ENCODE data around the gene UTS2R.
"Not testable (repeated sequence)": the region's sequence is repeated elsewhere in the genome, so short reads cannot be mapped to it uniquely, and the experiment has no call there.

UTS2R gene

DNA sequence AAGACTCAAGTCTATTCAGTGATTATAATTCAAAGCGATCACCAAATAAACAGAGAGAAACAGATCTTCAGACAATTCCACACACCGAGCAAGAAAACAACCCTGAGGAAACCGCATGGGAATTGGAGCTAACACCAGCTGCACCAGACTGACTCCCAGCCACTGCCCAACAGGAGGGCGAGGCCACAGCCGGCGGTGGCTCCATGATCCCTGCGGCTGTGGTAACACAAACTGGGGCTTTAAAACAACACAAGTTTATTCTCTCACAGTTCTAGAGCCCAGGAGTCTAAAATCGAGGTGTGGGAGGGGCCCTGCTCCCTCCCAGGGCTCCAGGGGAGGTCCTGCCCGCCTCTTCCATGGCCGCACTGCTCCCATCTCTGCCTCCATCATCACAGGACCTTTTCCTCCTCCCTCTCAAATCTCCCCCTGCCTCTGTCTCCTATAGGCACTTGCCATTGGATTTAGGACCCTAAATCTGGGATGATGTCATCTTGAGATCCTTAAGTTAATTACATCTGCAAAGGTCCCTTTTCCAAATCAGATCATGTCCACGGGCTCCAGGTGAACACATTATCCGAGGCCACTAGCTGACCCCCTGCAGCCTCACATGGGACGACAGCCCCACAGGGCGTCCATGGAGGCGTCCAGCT is 36.8 kb downstream of the UTS2R start:
- TF ChIP-seq, protein P1, sequence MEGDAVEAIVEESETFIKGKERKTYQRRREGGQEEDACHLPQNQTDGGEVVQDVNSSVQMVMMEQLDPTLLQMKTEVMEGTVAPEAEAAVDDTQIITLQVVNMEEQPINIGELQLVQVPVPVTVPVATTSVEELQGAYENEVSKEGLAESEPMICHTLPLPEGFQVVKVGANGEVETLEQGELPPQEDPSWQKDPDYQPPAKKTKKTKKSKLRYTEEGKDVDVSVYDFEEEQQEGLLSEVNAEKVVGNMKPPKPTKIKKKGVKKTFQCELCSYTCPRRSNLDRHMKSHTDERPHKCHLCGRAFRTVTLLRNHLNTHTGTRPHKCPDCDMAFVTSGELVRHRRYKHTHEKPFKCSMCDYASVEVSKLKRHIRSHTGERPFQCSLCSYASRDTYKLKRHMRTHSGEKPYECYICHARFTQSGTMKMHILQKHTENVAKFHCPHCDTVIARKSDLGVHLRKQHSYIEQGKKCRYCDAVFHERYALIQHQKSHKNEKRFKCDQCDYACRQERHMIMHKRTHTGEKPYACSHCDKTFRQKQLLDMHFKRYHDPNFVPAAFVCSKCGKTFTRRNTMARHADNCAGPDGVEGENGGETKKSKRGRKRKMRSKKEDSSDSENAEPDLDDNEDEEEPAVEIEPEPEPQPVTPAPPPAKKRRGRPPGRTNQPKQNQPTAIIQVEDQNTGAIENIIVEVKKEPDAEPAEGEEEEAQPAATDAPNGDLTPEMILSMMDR (conservative IDR thresholded peaks at IDR 0.05; ENCODE audit: low read length) = no peak
- no peak overlapping the region for H3K4me3 ChIP-seq (ENCODE audit: low read length)
- DNase-seq (ENCODE audit: low read depth) = no peak

DNA sequence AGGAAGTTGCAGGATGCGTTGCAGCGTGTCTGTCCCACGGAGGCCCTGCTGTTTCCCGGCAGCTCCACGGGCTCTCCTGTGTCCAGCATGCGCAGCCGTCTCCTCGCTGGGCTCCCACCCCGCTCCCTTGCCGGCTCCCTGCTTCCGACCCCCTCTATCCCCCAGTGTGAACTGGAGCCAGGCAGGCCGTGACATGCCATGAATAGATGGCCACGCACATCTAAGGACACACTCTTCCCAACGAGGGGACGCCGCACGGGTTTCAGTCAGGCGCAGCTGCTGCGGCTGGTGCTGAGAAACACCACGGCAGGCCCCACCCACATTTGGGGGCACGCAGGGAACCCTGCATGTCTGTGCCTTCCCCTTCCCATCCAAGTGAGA is 37.4 kb downstream of the UTS2R start:
- no peak overlapping the region for H3K4me3 ChIP-seq (ENCODE audit: low read length)
- TF ChIP-seq, protein P1 (conservative IDR thresholded peaks at IDR 0.05; ENCODE audit: low read length) = no peak
- DNase-seq (ENCODE audit: low read depth) = no peak

DNA sequence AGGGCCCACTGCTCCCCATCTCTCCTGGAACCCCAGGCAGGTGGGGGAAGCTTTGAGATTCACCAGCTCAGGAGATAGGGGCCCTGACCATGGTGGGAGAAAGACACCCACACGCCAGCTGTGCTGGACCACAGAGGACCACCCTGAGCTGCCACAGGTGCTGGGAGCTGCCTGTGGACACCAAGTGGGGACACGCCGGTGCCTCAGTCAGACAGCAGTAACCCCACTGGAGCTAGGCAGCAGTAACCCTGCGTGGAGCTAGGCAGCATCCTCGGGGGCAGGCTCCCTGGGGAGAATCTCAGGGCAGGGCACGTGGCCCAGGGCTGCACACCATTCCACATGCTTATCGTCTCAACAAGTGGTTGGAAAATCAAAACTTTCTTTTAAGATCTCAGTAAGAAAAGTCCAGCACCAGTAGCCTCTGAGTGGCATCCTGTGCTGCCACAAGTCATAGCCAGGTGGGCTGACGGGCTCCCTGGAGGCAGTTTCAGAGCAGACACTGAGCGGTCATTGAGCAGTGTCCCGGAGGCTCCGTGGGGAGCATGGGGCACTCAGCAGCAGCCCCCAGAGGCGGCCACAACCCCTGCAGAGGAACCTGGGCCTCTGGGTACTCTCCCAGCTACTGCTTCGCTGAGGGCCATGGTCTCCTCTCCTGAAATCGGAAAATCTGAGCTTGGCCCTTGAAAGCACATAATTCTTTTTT is 38.6 kb downstream of the UTS2R start:
- DNase-seq (ENCODE audit: low read depth) = no peak
- H3K4me3 ChIP-seq (ENCODE audit: low read length) = no peak overlapping the region

DNA sequence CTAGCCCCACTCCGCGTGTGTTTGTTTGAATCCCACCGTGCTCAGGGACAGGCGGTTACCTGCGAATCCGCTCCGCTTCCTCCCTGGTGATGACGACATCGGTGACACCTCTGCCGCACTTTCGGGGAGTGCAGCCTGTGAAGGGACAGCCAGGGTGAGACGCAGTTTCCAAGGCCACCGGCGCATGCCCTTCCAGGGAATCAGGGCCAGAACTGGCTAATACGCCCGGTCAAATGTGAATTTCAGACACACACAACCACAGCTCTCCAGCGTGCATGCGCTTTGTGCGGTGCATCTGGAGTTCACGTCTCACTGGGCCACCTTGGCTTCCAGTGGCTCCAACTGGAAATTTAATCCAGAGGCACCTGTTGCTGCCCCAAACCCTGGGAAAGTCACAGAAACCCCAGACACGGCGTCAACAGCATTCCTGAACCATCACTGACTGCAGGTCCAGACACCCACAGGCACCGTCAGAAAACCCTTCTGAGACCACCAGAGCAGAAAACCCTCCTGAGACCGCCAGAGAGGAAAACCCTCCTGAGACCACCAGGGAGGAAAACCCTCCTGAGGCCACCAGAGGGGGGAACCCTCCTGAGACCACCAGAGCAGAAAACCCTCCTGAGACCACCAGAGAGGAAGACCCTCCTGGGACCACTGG is 40.0 kb downstream of the UTS2R start:
- DNase-seq (ENCODE audit: low read depth) = no peak
- TF ChIP-seq, protein P1 (conservative IDR thresholded peaks at IDR 0.05; ENCODE audit: low read length) = no peak
- no peak overlapping the region for H3K4me3 ChIP-seq (ENCODE audit: low read length)

More for the DNA sequence above, 38.6 kb downstream of the UTS2R start:
- TF ChIP-seq, protein P1 (conservative IDR thresholded peaks at IDR 0.05; ENCODE audit: low read length) = no peak

DNA sequence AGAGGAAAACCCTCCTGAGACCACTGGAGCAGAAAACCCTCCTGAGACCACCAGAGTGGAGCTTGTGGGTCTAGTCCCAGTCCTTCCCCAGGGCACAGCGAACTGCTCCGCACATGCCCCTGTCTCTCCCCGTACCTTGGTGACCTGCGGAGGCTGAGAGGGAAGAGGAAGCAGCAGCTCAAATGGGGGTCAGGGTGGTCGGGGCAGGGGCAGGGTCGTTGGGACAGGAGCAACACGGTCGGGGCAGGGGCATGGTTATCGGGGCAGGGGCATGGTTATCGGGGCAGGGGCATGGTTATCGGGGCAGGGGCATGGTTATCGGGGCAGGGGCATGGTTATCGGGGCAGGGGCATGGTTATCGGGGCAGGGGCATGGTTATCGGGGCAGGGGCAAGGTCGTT is 40.5 kb downstream of the UTS2R start:
- not testable (repeated sequence) for DNase-seq (ENCODE audit: low read depth); H3K4me3 ChIP-seq (ENCODE audit: low read length)

DNA sequence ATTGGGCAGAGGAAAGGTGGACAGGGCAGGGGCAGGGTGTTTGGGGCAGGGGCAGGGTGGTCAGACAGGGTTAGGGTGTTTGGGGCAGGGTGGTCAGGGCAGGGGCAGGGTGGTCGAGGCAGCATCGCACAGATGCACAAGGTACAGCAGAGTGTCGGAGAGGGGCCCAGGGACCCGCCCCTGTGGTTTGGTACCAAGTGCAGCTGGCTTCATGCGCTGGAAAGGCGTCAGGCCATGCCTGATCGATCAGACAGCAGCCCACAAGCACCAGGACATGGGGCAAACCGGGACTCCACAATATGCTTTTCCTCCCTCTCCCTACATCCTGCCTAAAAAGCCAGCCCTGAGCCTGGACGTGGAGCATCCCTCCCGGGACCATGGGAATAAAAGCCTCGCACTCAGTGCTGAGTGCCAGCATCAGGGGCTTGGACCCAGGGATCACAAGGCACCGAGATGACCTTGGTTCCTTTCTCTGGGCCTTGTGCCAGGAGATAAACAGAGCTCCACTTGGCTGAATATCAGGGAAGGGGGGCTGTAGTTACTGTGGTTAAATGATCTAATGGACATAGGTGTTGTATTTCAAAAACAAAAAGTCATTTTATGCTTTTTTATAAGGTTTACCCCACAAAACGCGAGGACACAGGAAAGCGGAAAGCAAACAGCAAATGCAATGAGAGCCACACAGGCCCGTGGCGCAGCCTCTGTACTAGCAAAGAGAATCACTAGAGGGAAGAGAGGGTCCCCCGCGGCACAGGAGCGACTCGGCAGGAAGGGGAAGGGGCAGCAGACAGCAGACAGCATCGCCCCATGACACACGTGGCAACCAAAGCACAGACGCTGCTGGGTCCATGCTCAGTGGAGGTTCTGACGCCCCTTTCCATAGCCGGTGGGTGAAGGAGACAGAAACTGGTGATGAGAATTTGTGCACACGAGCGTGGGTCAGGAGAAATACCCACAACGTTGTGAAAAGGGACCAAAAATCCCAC is 41.3 kb downstream of the UTS2R start:
- DNase-seq (ENCODE audit: low read depth) = no peak
- TF ChIP-seq, protein P1 (conservative IDR thresholded peaks at IDR 0.05; ENCODE audit: low read length) = no peak

More for the DNA sequence above, 41.3 kb downstream of the UTS2R start:
- H3K4me3 ChIP-seq (ENCODE audit: low read length) = no peak overlapping the region
